HPDE6-E6E7 (cell line): ENCODE measurements around the gene SUN2.

Source experiments
- DNase-seq: peaks from one replicate; pipeline ENCODE4 v3.0.0; 2011; ENCODE audit warnings: missing footprints; ENCODE audit errors: extremely low spot score

SUN2 gene

DNA sequence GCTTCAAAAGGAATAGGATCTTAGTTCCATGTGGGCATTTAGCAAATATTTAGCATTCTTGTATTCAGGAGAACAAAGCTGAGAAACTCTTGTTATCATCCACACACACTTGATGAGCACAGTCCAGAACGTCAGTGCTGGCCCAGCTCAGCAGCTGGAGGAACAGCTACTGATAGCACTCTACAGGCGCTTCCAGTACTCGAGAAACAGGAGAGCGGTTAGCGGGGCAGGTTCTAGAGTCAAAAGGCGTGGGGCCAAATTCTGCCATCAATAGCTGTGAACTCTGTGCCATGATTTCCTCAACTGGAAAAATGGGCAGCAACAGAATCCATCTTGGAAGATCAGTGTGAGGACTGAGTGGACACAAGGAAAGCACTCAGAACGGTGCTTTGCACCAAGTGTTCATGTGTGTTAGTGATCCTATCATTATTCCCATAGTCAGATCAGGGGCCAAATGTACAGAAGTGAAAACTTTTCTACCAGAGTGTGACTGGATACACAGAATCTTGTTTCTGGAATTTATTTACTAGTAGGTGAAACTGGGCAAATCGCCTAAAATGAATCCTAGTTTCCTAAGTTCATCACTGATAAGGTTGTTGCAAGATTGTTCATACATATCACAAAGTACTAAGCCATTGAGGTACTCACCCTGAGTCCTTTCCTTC is 58.2 kb downstream of the SUN2 start:
- DNase-seq: no peak

DNA sequence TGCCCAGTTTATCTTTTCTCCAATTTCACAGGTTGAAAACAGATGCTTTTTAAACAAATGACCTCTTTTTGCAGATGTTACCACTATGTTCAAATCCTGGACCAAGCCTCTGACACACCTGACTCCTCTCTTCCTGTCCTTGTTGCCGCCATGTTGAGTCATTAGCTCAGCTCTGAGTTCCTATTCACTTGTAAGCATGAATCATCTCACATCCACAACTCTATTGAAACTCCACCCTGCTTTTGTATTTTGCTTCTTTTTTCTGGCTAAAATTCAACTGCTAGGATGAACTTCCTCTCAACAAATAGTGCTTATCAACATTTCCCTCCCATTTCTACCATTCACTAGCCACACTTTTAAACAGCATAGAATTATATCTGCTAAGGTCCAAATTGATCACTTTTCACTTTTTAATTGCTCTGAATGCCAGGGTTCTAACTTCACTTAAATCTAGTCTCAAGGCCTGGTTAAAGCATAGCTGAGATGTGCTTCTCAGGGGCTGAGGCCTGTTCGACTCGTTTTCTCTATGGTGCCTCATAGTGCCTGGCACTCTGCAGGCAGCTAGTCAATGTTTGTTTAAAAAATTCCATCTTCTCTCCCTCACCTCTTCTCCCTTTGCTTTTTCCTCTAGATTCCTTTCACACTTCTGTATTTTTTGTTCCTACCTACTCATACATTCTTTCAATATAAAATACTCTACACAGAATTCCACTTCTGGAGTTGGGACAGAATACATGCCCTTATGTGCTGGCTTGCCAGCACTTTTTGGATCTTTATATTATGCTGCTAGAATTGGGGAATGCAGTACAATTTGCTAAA is 59.0 kb downstream of the SUN2 start:
- peak; percentile 75 for DNase-seq

DNA sequence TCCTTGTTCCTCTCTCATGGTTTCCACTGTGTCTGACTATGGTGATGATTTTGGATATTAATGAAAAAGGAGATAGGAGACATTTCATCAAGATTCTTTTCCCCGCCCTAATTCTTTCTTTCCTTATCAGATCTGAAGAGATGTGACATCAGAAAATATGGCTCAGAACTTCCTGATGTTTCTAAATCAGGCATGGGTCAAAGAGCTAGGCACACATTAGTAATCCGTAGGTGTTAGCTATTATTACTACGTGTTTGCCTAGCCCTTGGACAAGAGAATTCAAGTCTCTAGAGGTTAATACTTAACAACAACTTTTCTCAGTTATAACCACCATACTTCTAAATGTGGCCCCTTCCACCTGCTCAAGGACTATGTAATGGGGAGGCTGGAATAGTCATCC is 60.9 kb downstream of the SUN2 start:
- no peak for DNase-seq

DNA sequence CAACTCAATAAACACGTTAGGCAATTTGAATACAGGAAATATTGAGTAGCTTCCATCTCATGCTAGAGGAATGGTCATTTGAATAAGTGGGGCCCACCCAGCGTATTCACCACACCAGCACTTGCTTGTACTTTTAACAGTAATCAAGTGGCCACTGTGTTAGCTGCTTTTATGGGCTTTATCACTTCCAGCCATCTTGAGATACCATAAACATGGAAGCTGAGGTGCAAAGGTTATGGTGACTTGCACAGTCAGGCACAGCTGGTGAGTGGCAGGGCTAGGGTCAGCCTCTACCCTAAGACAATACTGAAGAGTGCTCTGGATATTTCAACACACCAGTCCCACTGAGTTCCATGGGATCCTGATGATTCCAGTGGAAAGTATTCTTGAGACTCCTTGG is 61.7 kb downstream of the SUN2 start:
- no peak for DNase-seq

DNA sequence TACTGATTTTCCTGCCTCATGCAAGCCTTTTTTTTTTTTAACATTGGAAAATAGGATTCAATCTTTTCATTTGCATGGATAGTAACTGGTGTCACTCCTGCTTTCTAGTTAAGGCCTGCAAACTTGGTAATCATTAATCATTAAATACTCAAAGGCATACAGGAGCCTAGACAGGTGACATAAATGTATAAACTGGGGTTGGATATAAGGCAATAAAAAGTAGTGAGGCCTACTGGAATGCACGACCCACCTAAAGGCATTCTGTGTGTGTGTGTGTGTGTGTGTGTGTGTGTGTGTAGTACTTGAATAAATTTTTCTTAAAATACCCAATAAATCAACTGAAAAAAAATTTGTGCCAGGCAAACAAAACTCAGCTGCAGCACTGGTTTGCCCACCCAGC is 66.1 kb downstream of the SUN2 start:
- no peak for DNase-seq

DNA sequence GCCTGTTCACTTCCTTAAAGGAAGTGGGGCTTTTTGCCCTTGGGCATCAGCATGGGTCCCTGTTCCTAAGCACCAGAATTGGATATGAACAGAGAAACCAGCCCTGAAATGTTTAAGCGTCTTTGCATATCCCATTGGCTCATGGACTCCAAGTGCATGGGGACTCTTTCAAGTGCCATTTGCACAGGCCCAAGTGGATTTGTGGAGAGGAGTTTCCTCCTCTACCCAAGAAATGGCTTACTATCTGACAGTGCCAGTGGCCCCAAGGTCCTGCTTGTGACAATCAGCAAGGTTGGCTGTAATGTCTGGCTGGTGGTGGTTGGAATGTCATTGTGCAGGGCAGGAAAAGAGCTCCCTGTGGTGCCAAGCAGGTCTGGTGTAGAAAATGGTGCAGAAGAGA is 70.0 kb downstream of the SUN2 start:
- DNase-seq: no peak

DNA sequence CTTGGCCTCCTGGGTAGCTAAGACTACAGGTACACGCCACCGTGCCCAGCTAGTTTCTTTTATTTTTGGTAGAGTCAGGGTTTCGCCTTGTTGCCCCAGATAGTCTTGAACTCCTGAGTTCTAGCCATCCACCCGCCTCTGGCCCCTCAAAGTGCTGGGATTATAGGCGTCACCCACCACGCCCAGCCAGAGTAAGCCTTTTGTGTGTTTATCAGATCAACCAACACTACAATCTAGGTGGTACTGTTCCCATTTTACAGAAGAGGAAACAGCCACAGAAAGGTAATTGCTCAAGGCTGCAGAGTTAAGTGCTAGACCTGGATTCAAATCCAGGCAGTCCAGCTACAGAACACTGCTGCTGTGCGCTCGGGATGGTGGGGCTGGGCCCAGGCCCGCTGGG is 70.9 kb downstream of the SUN2 start:
- DNase-seq: no peak
